GM18907 (cell line): ENCODE results near the gene ERP44.
"Not testable (repeated sequence)": the region's sequence is repeated elsewhere in the genome, so short reads cannot be mapped to it uniquely, and the experiment has no call there.

Experiments used
- ATAC-seq: cut with Tn5 transposase; IDR thresholded peaks from one replicate; pipeline ENCODE4 v1.9.1; 2021; ENCODE audit warnings: mild to moderate bottlenecking, moderate library complexity; ENCODE audit not compliant: unreplicated experiment

The ERP44 gene

DNA sequence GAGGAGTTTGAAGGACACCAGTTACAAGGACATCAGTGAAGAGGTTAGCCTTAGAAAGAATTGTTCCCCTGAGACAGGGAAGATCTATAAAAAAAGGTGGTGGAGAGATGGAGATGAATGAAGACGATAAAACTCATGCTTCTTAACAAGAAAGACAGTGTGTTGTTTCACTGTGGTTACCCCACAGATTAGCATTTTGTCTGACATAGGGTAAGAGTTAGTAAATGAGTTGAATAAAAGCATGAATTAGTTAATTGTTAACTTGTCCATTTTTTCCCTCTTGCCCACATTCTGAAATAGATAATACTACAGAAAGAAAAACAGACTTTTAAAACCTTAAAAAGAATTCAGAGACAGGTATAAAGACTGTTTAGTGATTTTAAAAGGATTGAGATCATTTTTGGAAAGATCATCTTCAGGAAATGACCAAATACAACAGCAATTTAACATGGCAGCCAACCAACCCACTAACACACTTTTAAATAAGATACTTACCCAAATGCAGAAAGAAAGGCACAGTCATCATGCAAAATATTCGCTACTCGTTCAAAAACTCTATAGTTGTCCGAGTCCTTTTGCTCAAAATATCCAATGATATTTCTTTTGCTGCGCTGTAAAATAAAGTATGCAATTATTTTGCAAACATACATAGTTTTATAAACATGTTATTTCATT lies 78.5 kb downstream of the ERP44 start:
- no peak for ATAC-seq

DNA sequence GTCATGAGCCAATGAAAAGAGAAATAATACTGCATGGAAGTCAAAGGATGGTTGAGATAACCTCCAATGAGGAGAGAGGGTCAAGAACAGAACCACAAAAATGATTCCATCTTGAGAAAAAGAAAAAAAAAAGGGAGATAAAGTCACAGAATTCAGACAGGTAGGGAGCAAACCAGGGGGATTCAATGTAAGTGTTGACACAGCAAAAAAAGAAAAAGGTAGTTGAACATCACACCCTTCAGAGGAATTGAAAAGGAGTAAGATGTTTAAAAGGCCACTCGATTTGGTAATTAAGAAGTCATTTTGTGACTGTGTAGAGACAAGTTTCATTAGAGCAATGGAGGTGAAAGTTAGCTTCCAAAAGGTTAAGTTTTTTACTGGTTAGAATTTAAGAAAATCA lies 79.3 kb downstream of the ERP44 start:
- no peak for ATAC-seq

DNA sequence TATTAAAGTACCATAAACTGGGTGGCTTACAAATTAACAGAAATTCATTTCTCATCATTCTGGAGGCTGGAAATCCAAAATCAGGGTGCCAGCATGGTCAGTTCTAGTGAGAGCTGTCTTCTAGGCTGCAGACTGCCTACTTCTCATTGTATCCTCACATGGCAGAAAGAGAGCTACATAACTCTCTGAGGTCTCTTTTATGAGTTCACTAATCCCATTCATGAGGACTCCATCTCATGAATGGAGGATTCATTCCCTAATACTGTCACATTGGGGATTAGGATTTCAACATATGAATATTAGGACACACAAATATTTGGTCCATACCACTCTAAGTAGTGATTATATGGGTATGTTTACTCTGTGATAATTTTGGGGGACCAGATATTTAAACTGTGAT lies 84.0 kb downstream of the ERP44 start:
- no peak for ATAC-seq

DNA sequence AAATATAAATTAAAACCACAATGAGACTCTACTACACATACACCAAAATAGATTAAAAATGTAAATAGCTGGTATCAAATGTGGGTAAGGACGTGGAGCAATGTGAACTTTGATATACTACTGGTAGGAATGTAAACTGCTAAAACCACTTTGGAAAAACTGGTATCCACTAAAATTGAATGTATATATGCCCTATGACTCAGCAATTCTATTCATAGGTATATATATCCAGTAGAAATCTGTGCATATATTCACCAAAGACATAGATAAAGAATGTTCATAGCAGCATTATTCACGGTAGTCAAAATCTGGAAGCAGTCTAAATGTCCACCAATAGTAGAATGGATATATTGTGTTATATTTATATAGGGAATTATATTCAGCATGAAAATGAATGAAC lies 85.2 kb downstream of the ERP44 start:
- no peak for ATAC-seq

DNA sequence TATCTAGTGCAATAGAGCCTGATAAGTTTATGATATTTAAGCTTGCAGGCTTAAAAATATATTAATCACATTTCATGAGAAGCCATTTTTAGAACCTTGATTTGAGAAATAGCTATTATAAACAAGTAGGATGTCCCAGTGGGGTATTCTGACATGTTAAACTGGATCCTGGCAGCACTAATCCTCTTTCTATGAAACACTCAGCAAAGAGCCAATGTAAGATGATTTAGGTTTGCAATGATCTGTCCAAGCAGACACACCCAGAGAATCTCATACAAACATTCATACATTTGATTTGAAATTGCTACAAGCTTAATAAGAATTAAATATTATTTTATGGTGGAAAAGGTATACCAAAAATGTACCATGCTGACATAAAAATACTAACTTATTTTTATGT lies 86.5 kb downstream of the ERP44 start:
- no peak for ATAC-seq

DNA sequence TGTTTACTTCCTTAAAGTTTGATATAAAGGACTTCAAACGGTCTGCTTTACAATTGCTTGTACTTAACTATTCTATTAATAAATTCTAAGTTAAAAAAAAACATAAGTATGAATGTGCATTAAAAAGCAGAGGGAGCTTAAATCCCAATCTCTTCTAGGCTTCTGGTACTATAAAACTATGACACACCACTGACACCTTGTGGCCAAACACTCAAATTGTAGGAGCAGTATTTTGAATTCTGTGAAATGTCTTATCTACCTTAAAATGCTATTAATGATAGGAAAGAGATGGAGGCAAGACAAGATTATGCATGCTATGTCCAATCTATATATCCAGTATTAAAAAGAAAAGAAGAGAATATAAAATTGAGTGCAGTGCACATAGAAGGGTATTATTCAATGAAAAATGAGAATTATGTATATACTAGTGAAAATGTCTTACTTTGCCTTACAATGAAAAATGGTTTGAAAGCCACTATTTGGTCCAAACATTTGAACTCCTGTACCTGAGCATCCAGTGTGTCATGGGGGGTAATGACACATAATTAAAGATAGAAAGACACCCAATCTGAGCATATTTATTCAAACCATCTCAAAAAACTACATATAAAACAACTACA lies 87.6 kb downstream of the ERP44 start:
- ATAC-seq = no peak

DNA sequence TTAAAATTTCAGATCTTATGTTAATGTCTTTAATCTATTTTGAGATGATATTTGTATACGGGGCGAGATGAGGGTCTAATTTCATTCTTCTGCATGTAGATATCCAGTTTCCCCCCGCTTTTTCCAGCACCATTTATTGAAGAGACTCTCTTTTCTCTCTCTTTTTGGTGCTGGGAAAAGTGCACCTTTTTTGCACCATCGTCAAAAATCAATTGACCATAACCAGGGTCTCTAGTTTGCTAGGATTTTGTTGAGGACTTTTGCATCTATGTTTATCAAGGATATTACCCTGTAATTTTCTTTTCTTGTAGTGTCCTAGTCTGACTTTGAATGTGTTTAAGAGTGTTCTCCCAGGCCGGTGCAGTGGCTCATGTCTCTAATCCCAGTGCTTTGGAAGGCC lies 99.0 kb downstream of the ERP44 start:
- ATAC-seq = no peak

DNA sequence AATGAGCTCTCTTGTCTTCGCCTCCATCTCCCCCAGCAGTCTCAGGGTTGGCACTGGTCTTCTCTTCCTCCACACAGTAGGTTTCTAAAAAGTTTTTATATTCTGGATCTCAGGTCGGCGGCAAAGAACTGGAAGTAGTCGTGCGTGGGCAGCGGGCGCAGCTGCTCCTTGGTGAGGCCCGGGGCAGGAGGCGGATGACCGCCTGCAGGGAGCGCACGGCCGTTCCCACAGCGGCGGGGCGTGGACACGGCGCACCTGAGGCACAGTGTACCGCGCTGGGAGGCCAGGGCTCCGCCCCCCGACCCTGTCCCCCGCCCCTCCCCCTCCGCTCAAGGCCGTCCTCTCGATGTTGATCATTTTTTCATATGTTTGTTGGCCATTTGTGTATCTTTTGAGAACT lies 99.9 kb downstream of the ERP44 start:
- no peak for ATAC-seq

DNA sequence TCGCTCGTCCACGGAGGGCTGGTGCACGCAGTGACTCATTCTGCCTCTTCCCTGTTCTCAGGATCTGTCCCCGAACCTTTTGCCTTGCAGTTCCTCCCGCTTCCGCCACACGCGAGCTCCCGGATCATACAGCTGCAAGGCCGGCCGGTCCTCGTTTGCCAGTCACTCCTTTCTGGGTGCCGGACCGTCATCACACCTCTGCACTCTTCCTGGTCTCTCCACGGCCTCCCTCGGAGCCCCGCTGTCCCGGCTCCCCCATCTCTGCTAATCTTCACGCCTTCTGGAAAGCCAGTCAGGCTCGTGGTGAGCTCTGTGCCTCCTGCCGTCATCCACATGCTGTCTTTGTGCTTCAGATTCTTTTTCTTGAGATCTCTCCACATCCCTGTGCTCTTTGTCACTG lies 100.5 kb downstream of the ERP44 start:
- no peak for ATAC-seq

DNA sequence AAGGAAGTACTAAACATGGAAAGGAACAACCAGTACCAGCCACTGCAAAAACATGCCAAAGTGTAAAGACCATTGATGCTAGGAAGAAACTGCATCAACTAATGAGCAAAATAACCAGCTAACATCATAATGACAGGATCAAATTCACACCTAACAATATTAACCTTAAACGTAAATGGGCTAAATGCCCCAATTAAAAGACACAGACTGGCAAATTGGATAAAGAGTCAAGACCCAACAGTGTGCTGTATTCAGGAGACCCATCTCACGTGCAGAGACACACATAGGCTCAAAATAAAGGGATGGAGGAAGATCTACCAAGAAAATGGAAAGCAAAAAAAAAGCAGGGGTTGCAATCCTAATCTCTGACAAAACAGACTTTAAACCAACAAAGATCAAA lies 108.3 kb downstream of the ERP44 start:
- not testable (repeated sequence) for ATAC-seq

DNA sequence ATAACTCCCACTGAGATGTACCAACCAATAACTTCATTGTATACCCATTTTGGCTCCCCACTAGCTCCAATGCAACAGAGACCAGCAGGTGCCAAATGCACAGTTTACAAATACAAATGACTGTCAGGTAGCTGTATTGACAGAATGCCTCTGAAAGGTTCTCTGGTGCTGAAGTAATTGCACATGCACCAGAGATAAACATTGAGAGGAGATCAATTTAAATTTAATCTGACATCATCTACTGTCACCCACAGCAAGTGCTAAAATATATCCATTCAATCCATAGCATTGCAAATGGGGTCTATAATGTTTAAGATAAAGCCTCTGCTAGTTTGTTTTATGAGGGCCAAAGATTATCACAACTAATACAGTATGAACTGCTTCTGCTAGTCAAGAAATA lies 112.2 kb downstream of the ERP44 start:
- ATAC-seq = no peak

DNA sequence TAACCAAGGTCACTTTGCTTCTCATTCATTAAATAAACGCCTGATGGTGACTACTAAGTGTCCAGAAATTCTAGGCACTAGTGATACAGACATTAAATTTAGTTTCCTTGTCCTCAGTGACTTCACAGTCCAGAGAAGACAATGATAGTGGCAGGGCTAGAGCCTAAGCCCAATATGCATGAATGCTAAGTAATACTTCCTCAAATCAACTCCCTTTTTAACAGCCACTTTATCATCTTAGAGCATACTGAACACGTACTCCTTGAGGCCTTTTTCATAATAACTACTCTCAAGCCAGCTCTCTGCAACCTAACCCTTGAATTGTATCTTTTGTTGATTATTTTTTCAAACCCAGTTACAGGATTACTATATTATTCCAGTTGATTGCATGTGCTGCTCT lies 118.2 kb downstream of the ERP44 start:
- no peak for ATAC-seq

DNA sequence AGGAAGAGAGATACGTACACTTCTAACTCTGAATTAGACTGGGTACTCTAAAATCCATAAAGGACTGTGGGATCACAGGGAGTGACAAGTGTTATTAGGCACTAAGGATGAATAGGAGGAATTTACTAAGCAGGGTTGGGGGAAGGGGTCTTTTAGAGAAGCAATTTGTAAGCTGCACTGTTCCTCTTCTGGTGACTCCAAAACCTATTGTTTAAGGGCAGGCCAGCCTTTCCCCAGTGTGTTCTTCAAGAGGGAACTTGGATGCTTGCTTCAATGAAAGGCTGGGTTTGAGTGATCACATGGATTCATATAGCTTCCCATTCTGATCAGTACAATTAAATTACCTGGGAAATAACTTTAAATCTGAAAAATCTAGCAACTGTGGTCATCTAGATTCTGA lies 120.6 kb downstream of the ERP44 start:
- no peak for ATAC-seq

DNA sequence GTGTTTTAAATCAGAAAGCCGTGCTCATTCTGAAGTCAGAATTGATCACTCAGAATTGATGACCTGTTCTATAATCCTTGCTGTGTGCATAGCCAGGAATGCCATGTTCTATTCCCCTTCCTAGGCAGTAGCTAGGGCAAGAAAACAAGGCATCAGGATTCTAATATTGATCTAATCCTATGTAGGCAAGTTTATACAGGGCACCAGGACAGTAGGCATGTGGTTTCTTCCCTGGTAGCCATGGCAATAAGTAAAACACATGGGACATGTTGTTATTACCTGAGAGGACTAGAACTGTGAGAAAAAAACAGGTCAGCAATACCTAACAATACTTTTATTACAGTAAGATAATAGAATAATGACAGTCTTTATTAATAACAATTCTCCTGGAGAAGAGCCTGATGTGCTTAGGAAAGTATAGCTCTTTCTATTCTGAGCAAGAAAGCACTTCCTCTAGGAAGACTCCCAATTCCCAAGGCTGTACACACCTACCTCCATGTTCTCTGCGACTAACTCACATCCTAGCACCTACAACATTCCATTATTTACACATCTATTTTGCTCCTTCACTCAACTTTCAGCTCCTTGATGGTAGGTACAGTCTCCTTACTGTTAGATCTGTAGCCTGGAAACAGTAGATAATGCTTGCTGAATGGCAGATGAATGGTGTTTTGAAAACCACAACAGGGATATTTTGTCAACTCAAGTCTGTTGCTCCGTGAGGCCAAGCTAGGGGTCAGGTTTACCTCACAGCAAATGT lies 121.6 kb downstream of the ERP44 start:
- no peak for ATAC-seq

DNA sequence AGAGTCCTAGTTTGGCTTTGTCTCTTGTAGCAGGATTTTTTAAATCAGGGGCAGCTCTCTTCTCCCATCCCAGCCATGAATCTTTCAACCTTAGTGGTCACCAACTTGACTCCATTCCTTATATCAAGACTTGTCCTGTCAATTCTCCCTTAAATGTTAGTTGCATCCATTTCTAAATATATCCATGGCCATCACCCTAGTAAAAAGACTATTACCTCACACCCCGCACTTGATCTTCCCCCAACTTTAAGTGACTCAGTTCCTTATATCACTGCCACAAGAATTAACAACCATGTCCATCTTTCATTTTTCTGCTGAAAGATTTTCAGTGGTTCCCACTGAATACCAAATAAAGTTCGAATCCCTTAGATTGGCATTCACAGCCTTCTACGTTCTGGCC lies 125.3 kb downstream of the ERP44 start:
- ATAC-seq = no peak

DNA sequence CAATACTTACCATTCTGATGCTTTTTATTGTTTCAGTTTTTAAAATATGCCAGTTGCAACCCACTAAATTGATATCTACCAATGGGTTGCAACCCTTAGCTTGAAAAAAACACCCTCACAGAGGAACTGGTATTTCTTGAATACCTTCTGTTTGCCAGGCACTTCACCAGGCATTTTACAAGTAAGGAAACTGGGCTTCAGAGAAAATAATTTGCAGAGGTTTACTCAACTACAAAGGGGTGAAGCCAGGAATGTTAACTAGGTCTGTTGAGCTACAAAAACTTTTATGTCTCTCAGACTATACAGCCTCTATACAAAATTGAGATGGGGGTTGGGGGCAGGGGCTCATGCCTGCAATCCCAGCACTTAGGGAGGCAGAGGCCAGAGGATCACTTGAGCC lies 127.4 kb downstream of the ERP44 start:
- no peak for ATAC-seq

DNA sequence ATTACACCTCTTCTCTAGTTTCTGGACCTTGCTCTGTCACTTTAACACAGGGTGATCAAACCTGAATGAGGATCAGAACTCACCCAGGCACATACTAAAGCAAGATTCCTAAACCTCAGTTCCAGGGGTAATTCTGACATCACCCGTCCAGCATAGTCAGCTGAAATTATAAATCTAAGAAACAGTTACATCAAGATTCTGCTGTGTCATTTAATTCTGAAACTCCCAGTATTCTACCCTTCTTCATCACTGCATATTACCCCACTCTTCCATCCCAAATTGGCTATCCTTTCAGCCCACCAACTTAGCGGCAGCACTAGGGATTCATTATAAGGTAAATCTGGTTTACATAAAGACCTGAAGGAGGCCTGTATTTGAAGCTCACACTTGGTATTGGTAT lies 128.3 kb downstream of the ERP44 start:
- no peak for ATAC-seq

DNA sequence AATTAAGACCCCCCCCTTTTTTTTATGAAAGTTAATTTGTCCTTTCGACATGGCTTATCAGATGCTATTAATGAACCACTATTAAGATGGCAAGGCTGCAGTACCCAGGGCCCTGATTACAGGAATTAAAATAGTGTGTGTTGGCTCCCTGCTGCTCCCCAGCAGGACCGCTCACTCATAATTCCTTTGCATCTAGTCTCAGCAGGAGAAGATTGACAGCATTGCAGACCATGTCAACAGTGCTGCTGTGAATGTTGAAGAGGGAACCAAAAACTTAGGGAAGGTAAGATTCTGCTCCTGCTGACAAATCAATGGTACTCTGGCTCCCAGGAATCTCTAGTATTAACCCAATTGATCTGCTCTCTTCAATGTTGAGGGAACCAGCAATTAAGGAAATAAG lies 131.3 kb downstream of the ERP44 start:
- ATAC-seq = no peak

DNA sequence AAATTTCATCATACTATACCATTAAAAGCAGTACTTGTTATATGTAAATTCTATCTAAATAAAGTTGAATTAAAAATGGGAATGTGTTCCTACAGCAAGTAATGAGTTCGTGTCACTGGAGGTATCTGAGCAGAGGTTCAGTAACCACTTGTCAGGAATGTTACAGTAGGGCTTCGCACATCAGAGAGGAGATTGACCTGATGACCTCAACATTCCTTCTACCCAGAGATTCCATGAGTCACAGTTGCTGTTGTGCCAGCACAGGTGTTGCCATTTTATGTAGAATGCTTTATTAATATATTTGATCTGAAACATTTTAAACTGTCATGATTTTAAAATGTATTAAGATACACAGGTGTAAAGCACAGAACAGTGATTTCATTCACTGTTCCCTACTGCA lies 132.1 kb downstream of the ERP44 start:
- no peak for ATAC-seq

DNA sequence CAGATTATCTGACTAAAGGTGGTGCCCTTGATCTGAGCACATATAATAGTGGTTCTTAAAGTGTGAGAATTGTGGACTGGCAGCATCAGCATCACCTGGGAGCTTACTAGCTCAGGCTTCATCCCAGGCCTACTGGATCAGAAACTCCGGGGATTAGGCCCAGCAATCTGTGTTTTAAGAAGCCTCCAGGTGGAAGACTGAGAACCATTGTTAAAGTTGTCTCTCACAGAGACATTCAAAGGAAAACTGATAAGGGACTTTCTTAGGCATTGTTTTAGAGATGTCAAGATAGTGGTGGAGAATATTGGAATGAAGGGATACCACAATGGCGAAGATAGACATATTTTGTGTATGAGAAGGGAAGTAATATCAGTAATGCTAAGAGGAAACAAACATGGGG lies 132.8 kb downstream of the ERP44 start:
- no peak for ATAC-seq

DNA sequence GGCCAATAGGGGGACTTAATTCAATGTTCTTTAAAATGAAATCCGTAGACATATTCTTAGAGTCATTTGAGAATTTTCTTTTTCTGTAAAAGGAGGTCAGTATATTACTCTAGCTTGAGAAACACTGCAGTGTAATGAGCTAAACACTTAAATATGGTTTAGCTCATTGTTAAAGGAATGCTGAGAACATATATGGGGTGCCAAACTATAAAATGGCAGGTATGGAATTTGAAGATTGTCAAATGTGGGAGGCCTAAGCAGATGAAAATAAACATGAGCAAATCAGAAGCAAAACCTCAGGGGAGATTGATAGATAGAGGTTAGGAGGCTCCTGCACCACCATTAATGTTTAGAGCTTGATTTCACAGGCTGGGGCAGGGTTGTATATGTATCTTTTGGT lies 134.5 kb downstream of the ERP44 start:
- no peak for ATAC-seq

DNA sequence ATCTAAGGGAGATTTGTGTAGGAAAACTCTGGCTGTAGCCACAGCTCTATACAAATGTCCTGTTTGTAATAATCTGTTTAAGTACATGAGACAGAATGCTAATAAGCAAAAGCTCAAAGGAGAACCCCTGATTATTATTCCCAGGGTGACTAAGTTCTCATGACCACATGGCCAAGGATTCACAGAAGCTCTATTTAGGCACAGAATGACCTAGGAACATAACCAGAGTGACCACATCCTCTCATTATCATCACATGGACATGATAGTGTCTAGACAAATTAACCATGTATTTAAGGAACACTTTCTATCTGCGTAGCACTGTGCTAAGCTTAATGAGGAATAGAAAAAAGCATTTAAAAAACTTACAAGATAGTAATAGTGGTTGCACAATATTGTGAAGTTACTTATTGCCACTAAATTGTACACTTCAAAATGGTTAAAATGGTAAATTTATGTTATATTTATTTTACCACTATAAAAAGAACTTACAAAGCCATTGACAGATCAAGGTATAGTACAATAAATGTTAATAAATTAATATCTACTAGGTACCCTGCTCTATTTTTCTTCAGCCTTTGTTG lies 136.0 kb downstream of the ERP44 start:
- ATAC-seq = no peak
